Transverse colon (tissue), 4 donors: ENCODE data around the gene CNTN5. TPM values are rescaled to one million over a fixed set of nuclear protein-coding genes. Genes with fewer than 3 reads are reported as not detected.

ENCODE experiments used
- DNase-seq: peaks from one replicate; pipeline ENCODE4 v3.0.0-alpha.2; 2019
- H3K27ac ChIP-seq, 4 donors: fragments of 200-600 bp; sonication (generic); 2 replicates each; pipeline ENCODE4 v1.5.1; 2016 to 2018; ENCODE audit warnings: inconsistent platforms in 4 of 4
- H3K27me3 ChIP-seq: fragments of 200-600 bp; sonication (generic); 2 replicates; pipeline ENCODE4 v1.5.1; 2017; ENCODE audit warnings: inconsistent platforms
- H3K36me3 ChIP-seq, 4 donors: fragments of 200-600 bp; sonication (generic); 2 replicates each; pipeline ENCODE4 v1.5.1; 2017 to 2019; ENCODE audit warnings: inconsistent platforms in 4 of 4
- H3K4me1 ChIP-seq, 4 donors: fragments of 200-600 bp; sonication (generic); 2 replicates each; pipeline ENCODE4 v1.5.1; 2017 to 2020; ENCODE audit warnings: inconsistent platforms in 4 of 4
- H3K4me3 ChIP-seq, 4 donors: fragments of 200-600 bp; sonication (generic); 1 replicate in 1 of 4; 2 replicates in 3 of 4; pipeline versions ENCODE4 v1.5.1 to v1.6.1; 2017 to 2019; ENCODE audit warnings: inconsistent platforms in 4 of 4
- H3K9me3 ChIP-seq, 2 donors: fragments of 200-600 bp; sonication (generic); 2 replicates each; pipeline ENCODE4 v1.5.1; 2017 to 2019; ENCODE audit warnings: inconsistent platforms in 2 of 2
- EP300 ChIP-seq: sonication (generic); formaldehyde crosslinking; IDR thresholded peaks from one replicate; pipeline ENCODE4 v1.6.1; 2017; ENCODE audit warnings: antibody characterized with exemption, low read depth
- POLR2A ChIP-seq: fragments of 450-650 bp; IDR thresholded peaks from one replicate; pipeline ENCODE4 v1.6.1; 2016; ENCODE audit warnings: antibody characterized with exemption, mild to moderate bottlenecking, moderate library complexity
- POLR2AphosphoS5 ChIP-seq, 3 donors: sonication (generic); formaldehyde crosslinking; IDR thresholded peaks; one replicate each; pipeline ENCODE4 v1.6.1; 2016; ENCODE audit warnings: antibody characterized with exemption in 3 of 3
- WGBS, 2 donors: methylation state at CpG; one replicate each; pipeline ENCODE4 v1.1.5; 2018; ENCODE audit warnings: low coverage in 1 of 2; 5-methylcytosine and 5-hydroxymethylcytosine counted together
- in situ Hi-C, 4 donors: fragments of 200-750 bp; cut with MboI; loops; one replicate each; pipeline versions ENCODE4 v1.15.0 to v1.15.1; 2017; ENCODE audit warnings: low sequenced_read_pairs in 3 of 4, low pct_ligation_motif_present in 1 of 4, low pct_unique_long_range_greater_than_20kb in 1 of 4
- intact Hi-C: fragments of 100-400 bp; cut with DNase I; formaldehyde crosslinking; loops from one replicate; pipeline ENCODE4 v1.15.1; 2023; ENCODE audit warnings: low total_unique reads
- total RNA-seq, 4 donors: library from RNA; depleted of rRNA; stranded (reverse); fragments of >200 nt; gene quantifications; one replicate each; pipeline ENCODE4 v1.1.0, GENCODE V29; 2016
- TF ChIP-seq, protein P1 (sequence below), 5 experiments: fragments of 200-600 bp in 3 of 5; fragments of 450-650 bp in 2 of 5; sonication (generic) in 3 of 5; IDR thresholded peaks; 1 replicate in 2 of 5; 2 replicates in 3 of 5; pipeline ENCODE4 v1.5.1; 2016 to 2017; ENCODE audit warnings: antibody characterized with exemption in 5 of 5, inconsistent platforms in 3 of 5, mild to moderate bottlenecking in 2 of 5, moderate library complexity in 1 of 5

Gene CNTN5
- total RNA-seq, 4 donors from 2014 or later, result 0.14 TPM; not detected in 3

DNA sequence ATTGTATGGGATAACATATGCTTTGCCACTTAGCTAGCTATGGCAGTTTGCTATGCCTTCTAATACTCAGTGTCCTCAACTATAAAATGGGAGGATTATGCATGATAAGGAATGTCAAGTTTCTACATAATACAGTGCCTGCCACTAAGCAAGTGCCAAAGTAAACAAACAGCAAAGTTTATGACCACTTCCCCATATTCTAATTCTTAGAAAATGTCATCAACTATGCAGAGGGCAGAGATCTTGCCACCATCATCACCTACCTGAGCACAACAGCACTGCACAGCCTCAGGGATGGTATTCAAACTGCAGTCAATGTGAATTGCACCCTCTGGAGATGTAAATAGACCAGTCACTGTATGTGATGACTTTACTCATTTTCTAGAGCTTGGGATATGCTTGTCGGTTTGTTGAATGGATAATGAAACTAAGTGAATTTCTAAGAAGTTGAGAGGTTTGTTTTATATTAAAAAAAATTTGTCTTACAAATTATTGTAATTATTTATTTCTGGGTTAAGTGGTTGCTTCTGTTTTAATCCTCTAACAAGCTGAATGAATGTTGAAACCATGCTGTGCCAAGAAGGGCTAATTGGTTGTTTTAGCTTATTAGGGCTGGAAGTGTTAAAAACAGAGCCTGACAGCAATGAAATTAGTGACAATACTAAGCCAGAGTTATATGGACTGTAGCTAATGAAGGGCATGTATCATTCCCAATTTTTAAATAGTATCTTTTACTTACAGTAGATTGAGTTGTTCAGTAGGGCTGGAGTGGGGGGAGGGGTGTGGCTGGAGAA, 398.4 kb downstream of the CNTN5 start:
- WGBS, 2 donors, result 30 to 45% methylated on average over 1 of the region's 1 CpG
- DNase-seq, result no peak
- no peak overlapping the region for H3K4me3 ChIP-seq
- in situ Hi-C loops (no loop called here), intact Hi-C loops (no loop called here)
- H3K4me1 ChIP-seq, result no peaks in the 10 kb centered on the region
- no peaks in the 10 kb centered on the region for H3K27me3 ChIP-seq
- H3K36me3 ChIP-seq, result no peaks in the 10 kb centered on the region
- no peak for TF ChIP-seq POLR2A
- TF ChIP-seq POLR2AphosphoS5 (IDR thresholded peaks at IDR 0.05), result no peak
- TF ChIP-seq EP300, result no peak
- TF ChIP-seq, protein P1, sequence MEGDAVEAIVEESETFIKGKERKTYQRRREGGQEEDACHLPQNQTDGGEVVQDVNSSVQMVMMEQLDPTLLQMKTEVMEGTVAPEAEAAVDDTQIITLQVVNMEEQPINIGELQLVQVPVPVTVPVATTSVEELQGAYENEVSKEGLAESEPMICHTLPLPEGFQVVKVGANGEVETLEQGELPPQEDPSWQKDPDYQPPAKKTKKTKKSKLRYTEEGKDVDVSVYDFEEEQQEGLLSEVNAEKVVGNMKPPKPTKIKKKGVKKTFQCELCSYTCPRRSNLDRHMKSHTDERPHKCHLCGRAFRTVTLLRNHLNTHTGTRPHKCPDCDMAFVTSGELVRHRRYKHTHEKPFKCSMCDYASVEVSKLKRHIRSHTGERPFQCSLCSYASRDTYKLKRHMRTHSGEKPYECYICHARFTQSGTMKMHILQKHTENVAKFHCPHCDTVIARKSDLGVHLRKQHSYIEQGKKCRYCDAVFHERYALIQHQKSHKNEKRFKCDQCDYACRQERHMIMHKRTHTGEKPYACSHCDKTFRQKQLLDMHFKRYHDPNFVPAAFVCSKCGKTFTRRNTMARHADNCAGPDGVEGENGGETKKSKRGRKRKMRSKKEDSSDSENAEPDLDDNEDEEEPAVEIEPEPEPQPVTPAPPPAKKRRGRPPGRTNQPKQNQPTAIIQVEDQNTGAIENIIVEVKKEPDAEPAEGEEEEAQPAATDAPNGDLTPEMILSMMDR (IDR thresholded peaks at IDR 0.05), result no peak
- no peaks in the 10 kb centered on the region for H3K9me3 ChIP-seq
- H3K27ac ChIP-seq, result no peak overlapping the region

DNA sequence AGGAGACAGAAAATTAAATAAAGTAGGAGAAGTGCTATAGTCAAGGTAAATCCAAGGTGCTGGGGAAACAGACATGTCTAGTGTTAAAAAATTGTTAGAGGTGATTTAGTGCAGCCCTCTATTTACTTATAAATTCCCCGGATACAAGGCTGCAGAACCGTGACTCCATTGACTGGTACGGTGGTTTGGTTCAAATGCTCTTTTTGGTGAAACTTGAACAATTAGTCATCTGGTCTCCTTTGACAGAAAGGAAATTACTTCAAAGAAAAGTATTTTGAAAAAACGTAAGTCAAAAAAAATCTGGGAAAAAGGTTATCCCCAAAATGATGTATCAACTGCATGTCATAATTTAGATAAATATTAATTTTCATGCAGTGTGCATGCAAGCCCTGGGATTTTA, 399.2 kb downstream of the CNTN5 start:
- TF ChIP-seq POLR2AphosphoS5 (IDR thresholded peaks at IDR 0.05) (no peak), POLR2A (no peak), EP300 (no peak)
- TF ChIP-seq, protein P1 (IDR thresholded peaks at IDR 0.05), result no peak
- no peak for DNase-seq
- 70 to 72% methylated on average over 4 of the region's 4 CpGs for WGBS, 2 donors

DNA sequence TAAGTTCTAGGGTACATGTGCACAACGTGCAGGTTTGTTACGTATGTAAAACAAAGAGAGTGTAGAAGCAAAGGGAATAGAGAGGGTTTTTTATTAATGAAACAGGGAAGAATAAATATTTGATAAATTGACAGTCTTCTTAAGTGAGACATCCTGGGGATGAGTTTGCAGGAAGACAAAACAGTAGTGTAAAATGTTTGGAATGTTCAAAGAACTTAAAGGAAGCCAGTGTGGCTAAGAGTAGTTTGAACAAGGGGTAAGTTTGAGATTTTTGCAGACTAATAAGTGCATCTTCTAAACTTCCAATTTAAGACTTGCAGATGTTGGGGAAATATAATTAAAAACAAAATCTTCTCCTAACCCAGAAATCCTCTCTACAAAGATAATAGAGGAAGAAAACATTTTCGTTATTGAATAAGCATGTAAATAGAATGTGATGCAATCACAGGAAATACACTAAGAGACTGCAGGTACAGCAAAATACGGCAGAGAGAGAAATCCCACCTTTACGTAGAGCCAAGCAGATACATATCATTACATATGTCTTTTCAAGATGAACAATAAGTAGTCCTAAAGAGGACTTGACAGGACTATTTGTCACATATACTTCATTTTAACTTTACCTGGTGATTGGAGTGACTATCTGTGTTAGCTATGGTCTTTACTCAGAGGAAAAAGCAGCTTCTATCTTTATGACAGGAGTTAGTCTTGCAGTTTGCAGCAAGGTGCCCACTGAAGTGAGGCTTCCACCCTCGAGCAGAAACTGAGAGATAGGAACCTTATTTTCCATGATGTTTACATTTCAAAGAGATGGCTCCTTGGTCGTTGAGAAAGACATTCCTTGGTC, 402.1 kb downstream of the CNTN5 start:
- TF ChIP-seq, protein P1 (IDR thresholded peaks at IDR 0.05), result no peak
- no peak for TF ChIP-seq EP300
- no peak for TF ChIP-seq POLR2AphosphoS5 (IDR thresholded peaks at IDR 0.05)
- TF ChIP-seq POLR2A, result no peak
- intact Hi-C loops, result no loop called here
- no peaks in the 10 kb centered on the region for H3K36me3 ChIP-seq
- in situ Hi-C loops, result no loop called here
- H3K9me3 ChIP-seq, result no peaks in the 10 kb centered on the region
- no peak overlapping the region for H3K4me3 ChIP-seq
- H3K27me3 ChIP-seq, result no peaks in the 10 kb centered on the region
- WGBS, 2 donors, result 33 to 36% methylated on average over 7 of the region's 7 CpGs
- DNase-seq, result no peak
- no peak overlapping the region for H3K27ac ChIP-seq
- no peaks in the 10 kb centered on the region for H3K4me1 ChIP-seq

More for the DNA sequence above, 399.2 kb downstream of the CNTN5 start:
- intact Hi-C loops (no loop called here), in situ Hi-C loops (no loop called here)
- H3K27me3 ChIP-seq, result no peaks in the 10 kb centered on the region
- H3K27ac ChIP-seq, result no peak overlapping the region
- H3K36me3 ChIP-seq, result no peaks in the 10 kb centered on the region
- H3K4me1 ChIP-seq, result no peaks in the 10 kb centered on the region
- no peaks in the 10 kb centered on the region for H3K9me3 ChIP-seq
- no peak overlapping the region for H3K4me3 ChIP-seq

DNA sequence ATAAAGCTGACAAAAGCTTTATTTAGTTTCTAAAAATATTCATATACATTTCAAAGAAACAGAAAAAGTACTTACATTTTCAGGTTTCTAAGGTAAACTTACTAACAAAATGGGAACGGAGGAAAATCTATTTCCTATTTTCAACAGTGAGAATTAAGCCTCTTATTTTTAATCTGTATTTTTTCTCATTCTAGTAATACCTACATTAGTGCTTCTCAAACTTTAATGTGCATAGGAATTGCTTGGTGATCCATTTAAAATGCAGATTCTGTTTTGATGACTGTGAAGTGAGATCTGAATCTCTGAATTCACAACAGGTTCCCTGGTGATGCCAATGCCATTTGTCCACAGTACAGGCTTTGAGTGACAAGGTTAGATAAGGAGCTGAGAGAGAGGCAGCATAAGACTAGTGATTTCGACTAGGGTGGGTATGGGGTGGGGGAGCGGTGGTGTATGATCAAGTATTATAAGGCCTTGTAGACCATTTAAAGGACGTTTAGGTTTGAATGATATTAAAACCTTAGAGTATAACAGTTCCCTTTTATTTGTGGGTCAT, 402.8 kb downstream of the CNTN5 start:
- TF ChIP-seq POLR2AphosphoS5 (IDR thresholded peaks at IDR 0.05), result no peak
- TF ChIP-seq EP300, result no peak
- TF ChIP-seq, protein P1 (IDR thresholded peaks at IDR 0.05), result no peak
- no peak for TF ChIP-seq POLR2A
- no peaks in the 10 kb centered on the region for H3K27me3 ChIP-seq
- H3K4me1 ChIP-seq, result no peaks in the 10 kb centered on the region
- in situ Hi-C loops (no loop called here), intact Hi-C loops (no loop called here)
- DNase-seq, result no peak
- 35 to 59% methylated on average over 4 of the region's 4 CpGs for WGBS, 2 donors
- H3K9me3 ChIP-seq, result no peaks in the 10 kb centered on the region
- no peaks in the 10 kb centered on the region for H3K36me3 ChIP-seq
- no peak overlapping the region for H3K27ac ChIP-seq
- H3K4me3 ChIP-seq, result no peak overlapping the region
